ENCODE data around the gene SAMD13. TPM values are rescaled to one million over a fixed set of nuclear protein-coding genes. Genes with fewer than 3 reads are reported as not detected.

The SAMD13 gene
- total RNA-seq, 1 donor from 2014 or later = 1.9 TPM

GRCh38 chr1:84330125-84330984, 28.8 kb downstream of the SAMD13 start:
- Histone ChIP-seq H3K36me3 (ENCODE audit: control insufficient read depth, insufficient read depth, low read length) (no peaks in the 10 kb centered on the region), H3K4me3 (ENCODE audit: low read depth, low read length) (no peak overlapping the region), H3K27me3 (ENCODE audit: control insufficient read depth, insufficient read depth, low read length) (no peaks in the 10 kb centered on the region)
- no peak for DNase-seq (ENCODE audit: low read depth)
- TF ChIP-seq, protein P1, sequence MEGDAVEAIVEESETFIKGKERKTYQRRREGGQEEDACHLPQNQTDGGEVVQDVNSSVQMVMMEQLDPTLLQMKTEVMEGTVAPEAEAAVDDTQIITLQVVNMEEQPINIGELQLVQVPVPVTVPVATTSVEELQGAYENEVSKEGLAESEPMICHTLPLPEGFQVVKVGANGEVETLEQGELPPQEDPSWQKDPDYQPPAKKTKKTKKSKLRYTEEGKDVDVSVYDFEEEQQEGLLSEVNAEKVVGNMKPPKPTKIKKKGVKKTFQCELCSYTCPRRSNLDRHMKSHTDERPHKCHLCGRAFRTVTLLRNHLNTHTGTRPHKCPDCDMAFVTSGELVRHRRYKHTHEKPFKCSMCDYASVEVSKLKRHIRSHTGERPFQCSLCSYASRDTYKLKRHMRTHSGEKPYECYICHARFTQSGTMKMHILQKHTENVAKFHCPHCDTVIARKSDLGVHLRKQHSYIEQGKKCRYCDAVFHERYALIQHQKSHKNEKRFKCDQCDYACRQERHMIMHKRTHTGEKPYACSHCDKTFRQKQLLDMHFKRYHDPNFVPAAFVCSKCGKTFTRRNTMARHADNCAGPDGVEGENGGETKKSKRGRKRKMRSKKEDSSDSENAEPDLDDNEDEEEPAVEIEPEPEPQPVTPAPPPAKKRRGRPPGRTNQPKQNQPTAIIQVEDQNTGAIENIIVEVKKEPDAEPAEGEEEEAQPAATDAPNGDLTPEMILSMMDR (IDR thresholded peaks at IDR 0.05; ENCODE audit: insufficient read depth, low read length, poor library complexity, severe bottlenecking) = no peak

GRCh38 chr1:84339503-84339902, 38.0 kb downstream of the SAMD13 start:
- DNase-seq (ENCODE audit: low read depth) = peak; percentile 61
- Histone ChIP-seq H3K36me3 (ENCODE audit: control insufficient read depth, insufficient read depth, low read length) (no peaks in the 10 kb centered on the region), H3K4me3 (ENCODE audit: low read depth, low read length) (no peak overlapping the region), H3K27me3 (ENCODE audit: control insufficient read depth, insufficient read depth, low read length) (no peaks in the 10 kb centered on the region)
- TF ChIP-seq, protein P1 (IDR thresholded peaks at IDR 0.05; ENCODE audit: insufficient read depth, low read length, poor library complexity, severe bottlenecking) = no peak

DNA sequence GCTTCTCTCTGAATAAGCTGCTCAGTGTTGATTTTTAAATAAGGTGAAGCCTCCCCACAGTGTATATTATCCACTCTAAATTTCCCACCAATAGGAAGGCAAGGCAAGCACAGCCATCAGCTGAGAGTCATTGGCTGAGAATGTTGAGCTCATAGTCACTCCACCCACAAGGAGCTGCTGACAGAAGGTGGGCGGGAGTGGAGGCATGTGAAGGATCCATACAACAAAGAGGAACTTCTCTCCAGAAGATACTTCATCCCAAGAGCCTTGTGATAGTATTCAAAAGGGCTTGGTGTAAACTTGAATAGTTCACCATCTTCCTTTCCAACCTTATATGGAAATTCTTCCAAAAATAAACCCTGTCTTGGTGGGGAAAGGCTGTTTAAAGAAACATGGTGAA, 42.8 kb downstream of the SAMD13 start:
- no peaks in the 10 kb centered on the region for H3K36me3 ChIP-seq (ENCODE audit: control insufficient read depth, insufficient read depth, low read length)
- TF ChIP-seq, protein P1 (IDR thresholded peaks at IDR 0.05; ENCODE audit: insufficient read depth, low read length, poor library complexity, severe bottlenecking) = no peak
- DNase-seq (ENCODE audit: low read depth) = no peak
- no peak overlapping the region for H3K4me3 ChIP-seq (ENCODE audit: low read depth, low read length)
- no peaks in the 10 kb centered on the region for H3K27me3 ChIP-seq (ENCODE audit: control insufficient read depth, insufficient read depth, low read length)

GRCh38 chr1:84345220-84345619, 43.7 kb downstream of the SAMD13 start:
- no peaks in the 10 kb centered on the region for H3K36me3 ChIP-seq (ENCODE audit: control insufficient read depth, insufficient read depth, low read length)
- no peak overlapping the region for H3K4me3 ChIP-seq (ENCODE audit: low read depth, low read length)
- TF ChIP-seq, protein P1 (IDR thresholded peaks at IDR 0.05; ENCODE audit: insufficient read depth, low read length, poor library complexity, severe bottlenecking) = no peak
- H3K27me3 ChIP-seq (ENCODE audit: control insufficient read depth, insufficient read depth, low read length) = no peaks in the 10 kb centered on the region
- DNase-seq (ENCODE audit: low read depth) = no peak

- Histone ChIP-seq H3K27me3 (ENCODE audit: control insufficient read depth, insufficient read depth, low read length) (no peaks in the 10 kb centered on the region), H3K36me3 (ENCODE audit: control insufficient read depth, insufficient read depth, low read length) (no peaks in the 10 kb centered on the region), H3K4me3 (ENCODE audit: low read depth, low read length) (no peak overlapping the region)
- TF ChIP-seq, protein P1 (IDR thresholded peaks at IDR 0.05; ENCODE audit: insufficient read depth, low read length, poor library complexity, severe bottlenecking) = no peak
- no peak for DNase-seq (ENCODE audit: low read depth)
These were observed 45.9 kb downstream of the SAMD13 start for GRCh38 chr1:84347271-84347931.
